Peyer's patch (tissue), 4 donors: ENCODE data around the gene CLDN1. TPM values are rescaled to one million over a fixed set of nuclear protein-coding genes. Genes with fewer than 3 reads are reported as not detected.

Experiments
- DNase-seq, 3 donors: peaks; one replicate each; pipeline ENCODE4 v3.0.0-alpha.2; 2017 to 2019
- H3K27ac ChIP-seq, 4 donors: fragments of 200-600 bp; sonication (generic); one replicate each; pipeline ENCODE4 v1.5.1; 2016 to 2019
- H3K27me3 ChIP-seq, 2 donors: fragments of 200-600 bp; sonication (generic); one replicate each; pipeline ENCODE4 v1.5.1; 2019
- H3K36me3 ChIP-seq, 3 donors: fragments of 200-600 bp; sonication (generic); one replicate each; pipeline ENCODE4 v1.5.1; 2016 to 2019
- H3K4me1 ChIP-seq, 4 donors: fragments of 200-600 bp; sonication (generic); one replicate each; pipeline ENCODE4 v1.5.1; 2016 to 2019
- H3K4me3 ChIP-seq, 4 donors: fragments of 200-600 bp; sonication (generic); 1 replicate in 3 of 4; 2 replicates in 1 of 4; pipeline ENCODE4 v1.5.1; 2016 to 2019; ENCODE audit warnings: mild to moderate bottlenecking in 1 of 4
- H3K9me3 ChIP-seq, 4 donors: fragments of 200-600 bp; sonication (generic); one replicate each; pipeline ENCODE4 v1.5.1; 2016 to 2019; ENCODE audit warnings: mild to moderate bottlenecking in 1 of 4
- CTCF ChIP-seq, 6 experiments: fragments of 450-650 bp in 4 of 6; fragments of 200-600 bp in 2 of 6; sonication (generic) in 1 of 6; IDR thresholded peaks; one replicate each; pipeline ENCODE4 v1.5.1; 2017 to 2019; ENCODE audit warnings: antibody characterized with exemption in 6 of 6, mild to moderate bottlenecking in 3 of 6, moderate library complexity in 1 of 6
- POLR2A ChIP-seq, 2 donors: fragments of 450-650 bp; IDR thresholded peaks; one replicate each; pipeline ENCODE4 v1.5.1; 2017; ENCODE audit warnings: antibody characterized with exemption in 2 of 2, mild to moderate bottlenecking in 2 of 2, moderate library complexity in 2 of 2
- total RNA-seq, 4 donors: library from RNA; depleted of rRNA; stranded (reverse); fragments of >200 nt; gene quantifications; one replicate each; pipeline ENCODE4 v1.1.0, GENCODE V29; 2016

The CLDN1 gene
- total RNA-seq, 4 donors from 2014 or later, result 0.35 to 1.1 TPM; not detected in 2

GRCh38 chr3:190366133-190366532 lies 43.9 kb upstream of the CLDN1 start:
- DNase-seq, result no peak
- Histone ChIP-seq H3K36me3 (no peaks in the 10 kb centered on the region), H3K27ac (no peak overlapping the region), H3K27me3 (no peaks in the 10 kb centered on the region), H3K9me3 (no peaks in the 10 kb centered on the region), H3K4me3 (no peak overlapping the region), H3K4me1 (no peaks in the 10 kb centered on the region)
- TF ChIP-seq POLR2A (IDR thresholded peaks at IDR 0.05) (no peak), CTCF (IDR thresholded peaks at IDR 0.05) (no peak)

- no peaks in the 10 kb centered on the region for H3K27me3 ChIP-seq
- no peak for DNase-seq
- no peaks in the 10 kb centered on the region for H3K36me3 ChIP-seq
- TF ChIP-seq POLR2A (IDR thresholded peaks at IDR 0.05), result no peak
- no peak for TF ChIP-seq CTCF (IDR thresholded peaks at IDR 0.05)
- H3K9me3 ChIP-seq, result no peaks in the 10 kb centered on the region
- H3K27ac ChIP-seq, result no peak overlapping the region
- no peaks in the 10 kb centered on the region for H3K4me1 ChIP-seq
- H3K4me3 ChIP-seq, result no peak overlapping the region
These were observed 40.0 kb upstream of the CLDN1 start for GRCh38 chr3:190362258-190362657.

- TF ChIP-seq POLR2A (IDR thresholded peaks at IDR 0.05) (no peak), CTCF (IDR thresholded peaks at IDR 0.05) (no peak)
- no peak for DNase-seq
- H3K36me3 ChIP-seq, result no peaks in the 10 kb centered on the region
- no peak overlapping the region for H3K4me3 ChIP-seq
- no peak overlapping the region for H3K27ac ChIP-seq
- no peaks in the 10 kb centered on the region for H3K9me3 ChIP-seq
- H3K4me1 ChIP-seq, result no peaks in the 10 kb centered on the region
- H3K27me3 ChIP-seq, result no peaks in the 10 kb centered on the region
These were observed 39.5 kb upstream of the CLDN1 start for GRCh38 chr3:190361791-190362190.

DNA sequence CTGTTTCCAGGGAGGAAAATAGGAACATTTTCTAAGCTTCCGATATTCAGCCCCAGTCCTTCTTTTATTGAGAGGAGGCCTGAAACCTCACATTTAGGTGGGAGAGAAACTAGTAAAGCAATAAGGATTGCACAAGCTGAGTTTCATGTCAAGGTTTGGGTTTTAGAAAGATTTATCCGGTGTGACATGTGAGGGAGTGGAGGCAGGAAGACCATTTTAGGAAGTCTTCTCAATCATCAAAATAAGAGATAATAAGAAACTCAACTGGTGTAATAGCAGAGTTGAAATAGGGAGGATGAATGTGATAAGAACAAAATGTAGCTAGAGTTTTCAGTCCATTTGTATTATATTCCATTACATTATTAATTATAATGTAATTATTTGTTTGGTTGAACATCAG lies 38.0 kb upstream of the CLDN1 start:
- Histone ChIP-seq H3K27me3 (no peaks in the 10 kb centered on the region), H3K4me3 (no peak overlapping the region), H3K4me1 (no peaks in the 10 kb centered on the region), H3K27ac (no peak overlapping the region), H3K9me3 (no peaks in the 10 kb centered on the region), H3K36me3 (no peaks in the 10 kb centered on the region)
- TF ChIP-seq CTCF (IDR thresholded peaks at IDR 0.05), result no peak
- TF ChIP-seq POLR2A (IDR thresholded peaks at IDR 0.05), result no peak
- no peak for DNase-seq

DNA sequence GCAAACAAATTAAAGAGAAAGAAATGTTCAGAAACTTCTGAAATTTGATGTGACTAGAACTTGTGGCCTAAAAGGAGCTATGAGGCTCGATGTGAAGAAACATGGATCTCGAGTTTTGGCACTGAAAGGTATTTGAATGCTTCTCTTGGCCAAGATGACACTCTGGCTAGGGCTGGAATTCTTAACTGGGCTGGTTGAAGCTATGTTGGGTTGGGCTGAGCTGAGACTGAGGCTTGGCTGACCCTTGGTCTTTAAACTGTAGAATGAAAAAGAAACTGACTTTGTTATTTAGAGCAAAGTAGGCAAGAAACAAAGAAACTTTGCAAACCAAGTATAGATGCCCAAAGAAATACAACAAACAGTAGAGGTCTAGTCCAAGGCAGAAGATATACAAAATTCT lies 37.6 kb upstream of the CLDN1 start:
- Histone ChIP-seq H3K9me3 (no peaks in the 10 kb centered on the region), H3K4me1 (no peaks in the 10 kb centered on the region), H3K4me3 (no peak overlapping the region), H3K27ac (no peak overlapping the region), H3K36me3 (no peaks in the 10 kb centered on the region), H3K27me3 (no peaks in the 10 kb centered on the region)
- TF ChIP-seq CTCF (IDR thresholded peaks at IDR 0.05) (no peak), POLR2A (IDR thresholded peaks at IDR 0.05) (no peak)
- no peak for DNase-seq

DNA sequence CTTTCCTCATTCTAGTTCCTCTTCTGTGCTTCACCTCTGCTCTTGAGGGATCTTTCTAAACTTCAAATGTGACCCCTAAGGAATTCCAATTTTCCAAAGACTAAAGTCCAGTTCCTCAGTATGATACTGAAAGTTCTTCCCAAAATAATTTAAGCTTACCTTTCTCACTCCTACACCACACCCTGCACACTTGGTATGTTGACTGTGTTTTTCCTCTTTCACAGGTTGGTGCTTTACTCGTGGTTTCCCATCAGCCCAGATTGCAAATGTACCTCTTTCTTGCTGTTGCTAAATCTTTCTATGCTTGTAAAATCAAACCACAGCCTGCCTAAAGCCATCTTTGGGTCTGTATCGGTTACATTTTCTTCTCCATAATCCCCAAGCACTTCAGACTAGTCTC lies 35.2 kb upstream of the CLDN1 start:
- H3K4me1 ChIP-seq, result no peaks in the 10 kb centered on the region
- H3K27me3 ChIP-seq, result no peaks in the 10 kb centered on the region
- no peaks in the 10 kb centered on the region for H3K9me3 ChIP-seq
- H3K36me3 ChIP-seq, result no peaks in the 10 kb centered on the region
- no peak for TF ChIP-seq POLR2A (IDR thresholded peaks at IDR 0.05)
- no peak for TF ChIP-seq CTCF (IDR thresholded peaks at IDR 0.05)
- no peak overlapping the region for H3K27ac ChIP-seq
- DNase-seq, result no peak
- H3K4me3 ChIP-seq, result no peak overlapping the region
